WERI-Rb-1 (cell line): ENCODE measurements around the gene PAK5.

Experiments
- DNase-seq: peaks from one replicate; pipeline ENCODE4 v3.0.0-alpha.2; 2020
- H3K27ac ChIP-seq: fragments of 250-450 bp; sonication (Bioruptor Pico); 2 replicates; pipeline ENCODE4 v1.5.1; 2020; ENCODE audit warnings: mild to moderate bottlenecking, moderate library complexity
- H3K27me3 ChIP-seq: fragments of 250-450 bp; sonication (Bioruptor Pico); 2 replicates; pipeline ENCODE4 v1.5.1; 2021; ENCODE audit warnings: mild to moderate bottlenecking, low read depth, moderate library complexity; ENCODE audit not compliant: insufficient read depth, severe bottlenecking
- H3K36me3 ChIP-seq: fragments of 250-450 bp; sonication (Bioruptor Pico); 2 replicates; pipeline ENCODE4 v1.5.1; 2020; ENCODE audit warnings: mild to moderate bottlenecking, moderate library complexity
- H3K4me3 ChIP-seq: 2 replicates; pipeline ENCODE4 v1.5.1; 2011; ENCODE audit warnings: low read depth, mild to moderate bottlenecking, control low read depth, low read length
- H3K9me3 ChIP-seq: fragments of 250-450 bp; sonication (Bioruptor Pico); 2 replicates; pipeline ENCODE4 v1.5.1; 2021; ENCODE audit warnings: mild to moderate bottlenecking, moderate library complexity; ENCODE audit not compliant: severe bottlenecking
- TF ChIP-seq, protein P1 (sequence below): IDR thresholded peaks from 2 replicates; pipeline ENCODE4 v1.5.1; 2011; ENCODE audit warnings: low read depth, mild to moderate bottlenecking, control low read depth, inconsistent platforms, low read length

Gene PAK5

DNA sequence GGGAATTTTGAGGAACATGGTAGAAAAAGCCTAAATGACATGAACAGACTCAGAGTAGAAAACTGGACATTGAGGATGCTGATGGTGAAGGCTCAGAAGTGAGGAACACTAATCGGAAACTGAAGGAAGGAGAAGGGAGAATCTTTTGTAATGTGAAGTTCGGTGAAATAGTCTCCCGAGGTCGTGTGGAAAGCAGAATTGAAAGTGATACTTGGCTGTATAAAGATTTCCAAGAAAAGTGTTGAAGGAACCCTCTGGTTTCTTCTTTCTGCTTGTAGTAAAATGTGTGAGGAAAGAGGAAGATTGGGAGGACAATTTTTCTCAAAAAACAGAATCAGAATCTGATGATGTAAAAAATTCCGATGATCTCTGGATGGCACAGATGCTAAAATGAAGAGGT is 209.0 kb downstream of the PAK5 start:
- TF ChIP-seq, protein P1, sequence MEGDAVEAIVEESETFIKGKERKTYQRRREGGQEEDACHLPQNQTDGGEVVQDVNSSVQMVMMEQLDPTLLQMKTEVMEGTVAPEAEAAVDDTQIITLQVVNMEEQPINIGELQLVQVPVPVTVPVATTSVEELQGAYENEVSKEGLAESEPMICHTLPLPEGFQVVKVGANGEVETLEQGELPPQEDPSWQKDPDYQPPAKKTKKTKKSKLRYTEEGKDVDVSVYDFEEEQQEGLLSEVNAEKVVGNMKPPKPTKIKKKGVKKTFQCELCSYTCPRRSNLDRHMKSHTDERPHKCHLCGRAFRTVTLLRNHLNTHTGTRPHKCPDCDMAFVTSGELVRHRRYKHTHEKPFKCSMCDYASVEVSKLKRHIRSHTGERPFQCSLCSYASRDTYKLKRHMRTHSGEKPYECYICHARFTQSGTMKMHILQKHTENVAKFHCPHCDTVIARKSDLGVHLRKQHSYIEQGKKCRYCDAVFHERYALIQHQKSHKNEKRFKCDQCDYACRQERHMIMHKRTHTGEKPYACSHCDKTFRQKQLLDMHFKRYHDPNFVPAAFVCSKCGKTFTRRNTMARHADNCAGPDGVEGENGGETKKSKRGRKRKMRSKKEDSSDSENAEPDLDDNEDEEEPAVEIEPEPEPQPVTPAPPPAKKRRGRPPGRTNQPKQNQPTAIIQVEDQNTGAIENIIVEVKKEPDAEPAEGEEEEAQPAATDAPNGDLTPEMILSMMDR: no peak

DNA sequence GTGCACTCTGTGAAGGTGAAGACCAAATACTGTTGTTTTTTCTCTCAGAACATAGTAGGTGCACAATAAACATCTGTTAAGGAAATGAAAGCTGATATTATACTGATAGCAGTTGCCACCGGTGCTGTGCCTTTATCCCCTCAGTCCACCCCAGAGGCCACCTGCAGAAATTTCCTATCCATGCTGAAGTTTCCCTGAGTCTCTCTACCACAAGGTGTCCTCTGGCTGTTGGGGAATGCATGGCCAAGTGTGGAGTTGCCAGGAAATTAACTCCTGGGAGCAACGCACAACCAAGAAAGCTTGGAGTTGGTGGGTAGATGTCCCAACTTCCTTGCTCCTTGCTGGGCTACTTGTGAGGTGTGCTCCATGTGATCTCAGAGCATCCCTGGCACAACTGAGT is 210.3 kb downstream of the PAK5 start:
- Histone ChIP-seq H3K27me3 (no peaks in the 10 kb centered on the region), H3K36me3 (no peaks in the 10 kb centered on the region), H3K9me3 (no peaks in the 10 kb centered on the region), H3K4me3 (no peak overlapping the region), H3K27ac (no peak overlapping the region)
- TF ChIP-seq, protein P1: no peak
- DNase-seq: no peak

More for the DNA sequence above, 209.0 kb downstream of the PAK5 start:
- no peak for DNase-seq
- H3K27me3 ChIP-seq: no peaks in the 10 kb centered on the region
- no peaks in the 10 kb centered on the region for H3K36me3 ChIP-seq
- no peaks in the 10 kb centered on the region for H3K9me3 ChIP-seq
- H3K4me3 ChIP-seq: no peak overlapping the region
- no peak overlapping the region for H3K27ac ChIP-seq

DNA sequence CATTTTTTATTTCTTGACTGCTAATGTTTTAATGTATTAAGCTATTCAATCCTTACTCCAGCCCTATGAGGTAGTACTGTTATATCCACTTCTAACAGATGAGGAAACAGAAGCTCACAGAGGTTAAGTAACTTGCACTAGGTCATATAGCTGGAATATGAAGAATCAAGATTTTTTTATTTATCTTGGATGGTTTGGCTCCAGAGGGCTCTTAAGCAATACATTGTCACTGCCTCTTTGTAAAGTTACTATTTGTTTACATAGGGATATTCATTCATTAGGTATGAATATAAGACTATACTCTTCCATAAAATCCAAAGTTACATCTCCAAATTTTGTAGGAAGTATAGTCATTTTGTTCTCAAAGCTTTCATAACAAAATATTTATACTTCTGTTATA is 210.7 kb downstream of the PAK5 start:
- Histone ChIP-seq H3K36me3 (no peaks in the 10 kb centered on the region), H3K27ac (no peak overlapping the region), H3K4me3 (no peak overlapping the region), H3K9me3 (no peaks in the 10 kb centered on the region), H3K27me3 (no peaks in the 10 kb centered on the region)
- TF ChIP-seq, protein P1: no peak
- DNase-seq: no peak

DNA sequence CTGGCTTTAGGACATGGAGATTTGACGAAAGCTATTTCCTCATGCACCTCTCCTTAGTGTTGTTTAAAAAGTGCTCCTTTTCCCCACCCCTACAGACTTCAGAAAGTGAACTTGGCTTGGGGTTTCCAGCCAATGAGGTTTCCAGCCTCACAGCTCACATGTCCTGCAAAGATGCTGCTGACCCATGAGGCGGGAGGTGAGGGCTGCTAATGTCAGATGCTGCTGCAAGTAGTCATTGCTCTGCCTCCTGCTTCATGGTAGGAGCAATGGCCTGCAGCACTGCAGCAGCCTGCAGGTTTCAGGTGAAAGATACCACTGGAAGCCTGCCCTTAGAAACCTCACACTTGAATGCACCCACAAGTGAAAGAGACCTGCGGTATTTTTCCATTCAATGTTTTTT is 211.7 kb downstream of the PAK5 start:
- Histone ChIP-seq H3K36me3 (no peaks in the 10 kb centered on the region), H3K27me3 (no peaks in the 10 kb centered on the region), H3K4me3 (no peak overlapping the region), H3K9me3 (no peaks in the 10 kb centered on the region), H3K27ac (no peak overlapping the region)
- TF ChIP-seq, protein P1: no peak
- DNase-seq: no peak

DNA sequence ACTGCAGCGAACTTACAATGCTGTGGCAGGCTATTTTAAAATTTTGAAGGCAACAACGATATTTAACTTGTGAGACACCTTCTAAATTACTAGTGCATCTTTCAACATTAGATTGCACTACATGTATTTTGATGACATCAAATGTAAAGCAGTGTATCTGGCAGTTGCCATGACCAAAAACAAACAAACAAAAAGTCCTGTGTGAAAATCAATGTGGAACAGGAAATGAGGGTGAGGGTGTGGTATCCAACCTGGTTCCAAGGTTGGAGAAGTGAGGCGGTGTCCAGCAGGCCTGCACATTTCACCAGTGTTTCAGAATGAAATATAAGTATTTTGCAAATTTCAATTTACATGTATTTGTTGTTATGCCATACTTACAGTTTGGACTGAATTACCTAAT is 212.5 kb downstream of the PAK5 start:
- TF ChIP-seq, protein P1: no peak
- Histone ChIP-seq H3K4me3 (no peak overlapping the region), H3K36me3 (no peaks in the 10 kb centered on the region), H3K27ac (no peak overlapping the region), H3K9me3 (no peaks in the 10 kb centered on the region), H3K27me3 (no peaks in the 10 kb centered on the region)
- no peak for DNase-seq

DNA sequence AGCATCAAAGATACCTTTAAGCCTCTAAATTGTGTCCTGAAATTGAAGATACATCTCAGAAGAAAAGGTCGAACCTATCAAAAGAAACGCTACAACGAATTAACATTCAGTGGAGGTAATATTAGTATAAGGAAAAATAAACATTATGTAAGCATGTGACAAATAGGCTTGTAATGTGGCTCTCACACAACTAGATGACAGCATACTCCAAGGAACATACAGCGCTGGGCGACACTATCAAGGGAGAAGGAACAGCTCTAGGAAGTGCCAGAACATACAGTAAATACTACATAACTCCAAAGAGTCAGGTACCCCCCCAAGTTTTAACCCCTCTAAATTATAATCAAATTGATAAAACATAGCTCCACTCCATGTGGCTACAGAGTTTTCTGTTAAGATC is 220.9 kb downstream of the PAK5 start:
- peak; percentile 42 for DNase-seq
- TF ChIP-seq, protein P1: peak; percentile 68
- Histone ChIP-seq H3K9me3 (no peaks in the 10 kb centered on the region), H3K27ac (no peak overlapping the region), H3K27me3 (no peaks in the 10 kb centered on the region), H3K4me3 (no peak overlapping the region), H3K36me3 (no peaks in the 10 kb centered on the region)
